ENCODE data around the gene SRA1.

GRCh38 chr5:140545606-140546005 lies 11.7 kb downstream of the SRA1 start:
- TF ChIP-seq GATA3 (IDR thresholded peaks at IDR 0.05; ENCODE audit: low read depth, low read length) (no peak), GATA2 (IDR thresholded peaks at IDR 0.05; ENCODE audit: low read depth, low read length) (no peak)
